Raji (cell line): ENCODE data around the gene STAG3.

Experiments used
- POLR2A ChIP-seq: IDR thresholded peaks from 2 replicates; pipeline ENCODE4 v1.6.1; 2011; ENCODE audit warnings: low read depth, low read length, control low read depth; ENCODE audit not compliant: insufficient read depth

Gene STAG3

DNA sequence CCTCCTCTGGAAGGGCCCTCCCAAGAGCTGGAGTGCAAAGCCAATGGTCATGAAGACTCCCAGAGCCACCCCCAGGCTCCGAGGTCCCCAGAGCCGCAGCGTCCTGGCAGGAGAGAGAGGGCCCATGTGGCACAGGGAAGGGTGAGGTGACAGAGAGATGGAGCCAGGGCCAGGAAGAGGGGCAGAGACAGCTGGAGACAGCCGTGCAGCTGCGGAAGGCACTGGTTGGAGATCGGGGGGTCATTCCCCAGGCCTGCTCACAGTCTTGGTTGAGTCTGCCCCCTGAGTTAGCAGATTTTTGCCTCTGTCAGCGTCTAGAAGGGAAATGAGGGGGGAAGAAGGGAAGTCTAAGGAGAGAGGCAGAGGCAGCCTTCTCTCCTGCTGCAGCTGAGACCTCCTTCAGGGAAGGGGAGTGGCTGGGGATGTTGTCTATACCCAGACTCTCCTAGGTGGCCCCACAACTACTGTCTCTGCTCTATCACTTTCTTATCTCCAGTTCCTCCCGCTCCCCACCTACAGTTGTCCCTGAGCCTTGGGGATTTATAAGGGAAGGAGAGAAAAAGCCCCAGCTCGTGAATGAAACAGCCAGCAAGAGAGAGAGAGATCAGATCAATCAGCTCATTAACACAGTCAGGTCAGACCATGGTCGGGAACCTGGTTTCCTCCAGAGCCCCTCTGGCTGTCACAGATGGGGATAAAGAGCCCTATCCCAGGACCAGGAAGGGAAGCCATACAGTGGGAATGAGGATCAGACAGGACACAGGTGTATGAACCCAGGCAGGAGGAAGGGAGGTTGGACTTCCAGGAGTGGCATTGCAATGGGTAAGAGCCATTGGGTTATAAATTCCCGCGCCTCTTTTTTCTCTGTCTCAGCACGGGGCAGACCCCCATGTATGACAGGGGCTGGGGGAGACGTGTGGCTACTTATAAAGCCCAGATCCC is 10.5 kb upstream of the STAG3 start:
- no peak for TF ChIP-seq POLR2A

GRCh38 chr7:100167912-100168323 is 9.8 kb upstream of the STAG3 start:
- no peak for TF ChIP-seq POLR2A

DNA sequence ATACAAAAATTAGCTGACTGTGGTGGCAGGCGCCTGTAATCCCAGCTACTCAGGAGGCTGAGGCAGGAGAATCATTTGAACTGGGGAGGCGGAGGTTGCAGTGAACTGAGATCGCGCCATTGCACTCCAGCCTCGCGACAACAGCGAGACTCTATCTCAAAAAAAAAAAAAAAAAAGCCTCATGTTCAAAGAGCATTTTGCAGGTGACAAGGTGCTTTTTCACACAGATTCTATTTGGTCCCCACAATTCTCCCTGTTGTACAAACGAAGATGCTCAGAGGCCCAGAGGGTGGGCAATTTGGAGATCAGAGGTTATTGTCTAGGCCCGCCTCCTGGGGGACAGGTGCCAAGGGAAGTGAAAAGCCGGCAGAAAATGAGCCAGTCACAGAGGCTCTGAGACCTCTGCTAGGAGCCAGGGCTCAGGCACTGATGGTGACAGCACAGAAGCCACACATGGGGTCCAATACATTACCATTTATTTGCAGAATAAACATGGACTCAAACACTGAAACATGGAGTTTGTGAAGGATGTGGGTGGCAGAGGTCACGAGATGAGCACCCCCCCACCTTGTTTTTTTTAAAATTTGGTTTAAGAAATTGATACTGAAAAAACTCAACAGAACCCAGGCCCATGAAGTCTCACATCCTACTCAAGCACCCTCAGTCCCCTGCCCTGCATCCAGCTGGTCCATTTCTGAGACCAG is 8.4 kb upstream of the STAG3 start:
- no peak for TF ChIP-seq POLR2A

DNA sequence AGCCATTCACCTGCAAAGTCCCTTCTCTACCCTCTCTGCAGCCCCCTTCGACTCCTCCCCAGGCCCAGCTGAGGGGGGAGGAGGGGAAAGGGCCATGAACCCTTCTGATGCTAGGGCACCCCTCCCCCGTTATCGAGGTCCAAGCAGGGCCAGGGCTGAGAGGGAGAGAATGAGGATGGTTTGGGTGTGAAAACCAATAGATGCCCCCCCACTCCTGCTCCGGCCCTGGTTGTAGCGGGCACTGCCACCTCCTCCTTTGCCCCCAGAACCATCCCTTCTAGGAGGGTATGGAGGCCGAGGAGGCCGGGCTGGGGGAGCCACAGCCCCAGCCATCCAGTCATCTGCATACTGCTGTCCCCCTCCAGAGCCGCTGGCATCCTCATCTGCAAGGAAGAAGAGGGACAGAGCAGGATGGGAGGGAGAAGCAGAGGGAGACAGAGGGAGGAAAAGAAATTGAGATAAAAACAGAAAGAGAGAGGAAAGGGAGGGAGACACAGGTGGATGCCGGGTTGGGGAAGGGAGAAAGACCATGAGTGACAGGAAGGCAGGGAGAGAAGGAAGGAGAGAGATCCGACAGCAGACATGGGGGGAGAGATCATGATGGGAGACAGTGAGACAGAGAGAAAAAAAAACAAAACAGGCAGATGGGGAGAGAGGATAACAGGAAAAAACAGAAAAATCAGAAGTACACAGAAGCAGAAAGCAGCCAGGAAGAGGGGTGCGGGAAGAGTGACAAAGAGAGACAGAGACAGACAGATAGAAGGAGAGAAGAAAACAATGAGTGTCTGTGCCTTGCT is 7.4 kb upstream of the STAG3 start:
- no peak for TF ChIP-seq POLR2A

DNA sequence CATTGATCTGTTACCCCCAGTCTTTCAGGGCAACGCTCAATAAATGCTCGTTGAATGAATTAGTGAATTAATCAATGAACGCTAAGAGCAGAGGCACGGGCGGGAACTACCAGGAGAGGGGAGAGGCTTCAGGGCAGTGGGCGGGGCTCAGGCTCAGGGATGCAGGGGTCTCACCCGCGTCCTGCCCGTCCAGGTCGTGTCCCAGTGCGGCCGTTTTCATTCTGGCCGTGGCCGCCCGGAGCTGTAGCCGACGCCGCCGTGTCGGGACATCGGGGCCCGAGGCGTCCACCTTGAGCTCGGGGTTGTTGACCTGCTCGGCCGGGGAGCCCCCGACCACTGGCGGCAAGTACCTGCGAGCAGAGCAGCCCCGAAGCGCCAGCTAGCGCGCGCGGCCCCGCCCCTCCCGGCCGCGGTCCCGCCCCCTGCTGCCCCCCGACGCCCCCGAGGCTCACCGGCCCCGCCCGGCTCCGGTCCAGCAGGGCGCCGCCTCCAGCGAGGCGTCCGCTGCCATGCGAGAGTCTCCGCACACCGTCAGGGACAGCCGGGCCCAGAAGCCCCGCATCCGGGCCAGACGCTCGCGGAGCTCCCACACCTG is 6.5 kb upstream of the STAG3 start:
- TF ChIP-seq POLR2A, result no peak

DNA sequence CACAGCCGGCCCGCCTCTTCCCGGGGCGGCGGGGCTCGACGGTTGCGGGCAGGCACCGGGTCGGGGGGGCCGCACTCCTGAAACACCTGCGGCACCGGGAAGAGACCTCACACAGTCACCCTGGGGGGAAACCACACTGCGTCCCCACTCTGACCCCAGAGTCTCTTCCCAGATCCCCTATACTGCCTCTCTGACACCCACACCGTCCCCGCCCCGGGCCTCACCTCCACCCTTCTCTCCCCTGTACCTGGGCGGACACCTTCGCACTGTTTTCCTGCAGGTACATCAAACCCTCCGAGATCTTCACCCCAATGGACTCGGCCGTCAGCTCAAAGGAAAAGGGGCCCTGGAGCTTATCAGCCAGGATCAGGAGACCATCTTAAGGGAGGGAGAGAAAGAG is 5.9 kb upstream of the STAG3 start:
- TF ChIP-seq POLR2A, result no peak

GRCh38 chr7:100173806-100174495 is 3.8 kb upstream of the STAG3 start:
- no peak for TF ChIP-seq POLR2A

DNA sequence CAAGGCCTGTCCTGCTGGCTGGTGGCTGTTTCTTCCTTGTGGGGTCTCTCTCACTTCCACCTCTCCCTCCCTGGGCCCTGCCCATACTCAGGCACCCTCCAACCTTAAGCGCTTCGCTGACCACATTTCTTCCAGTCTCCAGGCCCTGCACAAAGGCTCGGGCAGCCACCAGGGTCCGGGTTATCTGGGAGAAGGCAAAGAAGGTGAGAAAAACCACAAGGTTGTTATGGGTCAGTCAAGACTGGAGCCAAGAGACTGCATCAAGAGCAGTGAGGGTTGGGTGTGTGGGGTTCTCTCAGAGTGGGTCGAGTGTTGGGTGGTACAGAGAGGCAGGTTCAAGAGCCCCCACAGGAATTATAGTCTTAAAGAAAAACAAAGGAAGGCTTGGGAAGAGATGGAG is 3.1 kb upstream of the STAG3 start:
- no peak for TF ChIP-seq POLR2A

GRCh38 chr7:100175296-100175935 is 2.3 kb upstream of the STAG3 start:
- no peak for TF ChIP-seq POLR2A

- no peak for TF ChIP-seq POLR2A
Observed at GRCh38 chr7:100176096-100177044, 1.3 kb upstream of the STAG3 start.

DNA sequence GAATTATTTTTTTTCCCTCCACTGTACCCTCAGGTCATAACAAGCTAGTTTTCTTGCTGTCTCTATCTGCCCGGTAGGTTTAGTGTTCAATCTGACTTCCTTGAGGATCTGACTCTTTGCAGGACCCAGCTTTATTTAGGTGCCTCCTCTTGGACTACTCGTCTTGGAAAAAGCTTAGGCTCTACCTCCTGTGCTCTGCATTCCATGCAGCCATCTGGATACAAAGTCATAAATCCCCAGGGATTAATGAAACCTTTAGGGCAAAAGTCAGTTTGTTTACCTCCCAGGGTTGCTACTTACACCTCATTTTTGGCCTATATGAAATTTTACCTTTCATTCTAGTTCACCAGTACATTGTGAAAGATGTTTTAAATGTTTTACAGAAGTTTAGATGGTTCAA is 8.0 kb downstream of the STAG3 start:
- no peak for TF ChIP-seq POLR2A

DNA sequence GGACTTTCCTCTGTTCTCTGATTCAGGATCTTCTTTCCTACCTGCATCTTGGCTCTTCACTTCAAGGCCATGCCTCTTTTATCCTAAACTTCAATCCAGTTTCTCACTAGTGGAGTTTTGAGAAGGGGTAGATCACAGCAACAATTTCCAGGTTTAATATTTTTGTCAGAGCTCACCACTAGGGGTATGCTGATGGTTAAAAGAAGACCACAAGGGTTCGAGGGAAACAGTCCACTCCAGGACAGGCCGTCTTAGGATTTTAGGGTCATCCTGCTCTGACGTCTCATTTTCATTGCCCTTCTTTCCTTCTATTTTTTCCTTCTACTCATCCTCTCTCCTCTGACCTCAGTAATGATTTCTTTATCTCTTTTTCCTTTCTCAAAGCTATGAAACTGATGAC is 11.3 kb downstream of the STAG3 start:
- TF ChIP-seq POLR2A, result no peak
